Right ventricle myocardium inferior (tissue), 1 donor: ENCODE measurements around the gene ULBP2. TPM values are rescaled to one million over a fixed set of nuclear protein-coding genes. Genes with fewer than 3 reads are reported as not detected.
"Not testable (repeated sequence)": the region's sequence is repeated elsewhere in the genome, so short reads cannot be mapped to it uniquely, and the experiment has no call there.

Experiments
- ATAC-seq: fragments of 200-7000 bp; cut with Tn5 transposase; one replicate; pipeline ENCODE4 v1.9.1; 2020; ENCODE audit warnings: mild to moderate bottlenecking, moderate library complexity
- DNase-seq: peaks from one replicate; pipeline ENCODE4 v3.0.0; 2021; ENCODE audit errors: missing footprints
- intact Hi-C: fragments of 100-400 bp; cut with DNase I; formaldehyde crosslinking; loops from one replicate; pipeline ENCODE4 v1.11.0; 2022
- total RNA-seq: library from RNA; stranded (reverse); fragmentation: NEBNext Ultra II Directional; extraction: Animal tissue kit (Norgen Biotek cat#: 25700); gene quantifications from one replicate; pipeline ENCODE4 v1.2.1, GENCODE V29; 2021
- donor health status: DM: no; HTN: yes; CAD: no; lungs with severe emphysema.

ULBP2 gene
- total RNA-seq, 1 donor from 2014 or later, result 1.3 TPM

DNA sequence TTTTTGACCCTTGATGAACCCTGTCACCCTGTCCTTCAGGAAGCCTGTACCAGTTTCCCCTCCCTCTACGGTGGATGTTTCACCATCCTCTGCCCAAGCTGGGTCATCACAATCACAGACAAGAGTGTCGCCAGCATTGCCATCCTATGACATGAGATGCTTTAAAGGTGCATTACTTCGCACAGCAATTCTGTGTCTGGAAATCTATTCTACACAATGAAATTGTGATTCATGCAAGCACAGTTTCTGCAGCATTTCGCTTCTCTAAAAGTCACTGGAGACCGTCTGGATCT lies 2.5 kb upstream of the ULBP2 start:
- intact Hi-C loops, result loop anchor here (10.0 kb wide), 1 partner anchor 455 kb away; no protein-coding TSS in a partner anchor
- no peak for ATAC-seq
- no peak for DNase-seq

GRCh38 chr6:149939909-149940671 lies 1.7 kb upstream of the ULBP2 start:
- DNase-seq (no peak), ATAC-seq (no peak)
- intact Hi-C loops, result loop anchor here (10.0 kb wide), 1 partner anchor 455 kb away; no protein-coding TSS in a partner anchor

DNA sequence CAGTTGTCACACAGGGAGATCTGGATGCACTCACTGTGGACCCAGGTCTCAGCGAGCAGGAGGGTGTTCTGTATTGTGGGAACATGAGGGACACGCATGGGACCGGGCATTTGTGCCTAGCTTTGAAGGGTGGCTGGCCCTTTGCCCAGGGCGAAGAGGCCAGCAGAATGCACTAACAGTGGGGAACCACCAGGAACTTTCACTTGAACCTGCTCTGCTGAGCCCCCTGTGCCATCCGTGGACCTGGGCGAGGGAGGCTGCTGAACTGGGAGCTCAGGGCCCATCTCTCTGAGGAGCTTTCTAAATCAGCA lies 1.2 kb upstream of the ULBP2 start:
- DNase-seq (no peak), ATAC-seq (no peak)
- intact Hi-C loops, result no loop called here

DNA sequence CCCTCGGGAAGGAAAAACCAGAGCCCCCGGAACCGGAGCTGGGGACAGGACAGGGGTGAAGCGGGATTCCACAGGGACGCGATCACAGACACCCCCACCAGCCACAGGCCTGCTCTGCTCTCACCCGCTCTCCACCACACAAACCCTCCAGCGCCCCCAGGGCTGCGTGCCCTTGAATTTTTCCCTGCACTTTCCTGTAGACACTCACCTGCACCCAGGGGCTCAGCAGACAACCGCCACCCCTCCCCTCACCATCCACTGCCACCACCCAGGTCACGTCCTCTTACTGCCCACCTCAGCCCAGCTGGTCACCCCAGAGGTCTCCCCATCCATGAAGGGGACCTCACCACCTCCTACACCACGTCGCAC lies 631 bp downstream of the ULBP2 start:
- no peak for DNase-seq
- intact Hi-C loops, result no loop called here

GRCh38 chr6:149943321-149943720 lies 1.5 kb downstream of the ULBP2 start:
- ATAC-seq, DNase-seq, intact Hi-C loops: not testable (repeated sequence)

More for the DNA sequence above, 631 bp downstream of the ULBP2 start:
- ATAC-seq, result no peak

DNA sequence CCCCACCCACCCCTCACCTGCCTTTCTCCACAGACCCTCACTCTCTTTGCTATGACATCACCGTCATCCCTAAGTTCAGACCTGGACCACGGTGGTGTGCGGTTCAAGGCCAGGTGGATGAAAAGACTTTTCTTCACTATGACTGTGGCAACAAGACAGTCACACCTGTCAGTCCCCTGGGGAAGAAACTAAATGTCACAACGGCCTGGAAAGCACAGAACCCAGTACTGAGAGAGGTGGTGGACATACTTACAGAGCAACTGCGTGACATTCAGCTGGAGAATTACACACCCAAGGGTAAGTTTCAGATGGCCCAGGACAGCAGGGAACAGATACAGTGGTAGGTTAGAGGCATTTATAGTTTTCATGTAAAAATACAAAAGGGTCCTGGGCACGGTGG lies 3.5 kb downstream of the ULBP2 start:
- DNase-seq, ATAC-seq, intact Hi-C loops: not testable (repeated sequence)

GRCh38 chr6:149946631-149947030 lies 4.8 kb downstream of the ULBP2 start:
- intact Hi-C loops, ATAC-seq, DNase-seq: not testable (repeated sequence)

DNA sequence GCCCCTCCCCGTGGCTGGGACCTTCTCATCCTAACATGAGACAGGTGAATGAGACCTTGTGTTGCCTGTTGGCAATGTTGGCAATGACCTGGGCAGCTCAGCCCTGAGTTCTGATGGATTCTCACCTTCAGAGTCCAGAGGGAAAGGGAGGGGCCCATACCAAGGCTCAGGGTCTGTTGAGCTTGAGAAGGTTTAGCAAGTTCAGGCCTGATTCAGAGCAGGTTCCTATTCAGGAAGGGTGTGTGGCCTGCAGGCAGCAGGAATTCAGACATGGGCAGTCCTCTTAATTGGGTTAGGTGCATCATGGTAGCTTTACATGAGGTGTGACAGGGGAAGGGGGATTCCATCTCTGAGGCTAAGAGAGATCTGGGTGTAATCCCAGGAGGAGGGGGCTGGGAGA lies 5.7 kb downstream of the ULBP2 start:
- ATAC-seq, DNase-seq, intact Hi-C loops: not testable (repeated sequence)

GRCh38 chr6:149948011-149948410 lies 6.2 kb downstream of the ULBP2 start:
- ATAC-seq (no peak), DNase-seq (no peak)
- intact Hi-C loops, result no loop called here

GRCh38 chr6:149948616-149949015 lies 6.8 kb downstream of the ULBP2 start:
- ATAC-seq (no peak), DNase-seq (no peak)
- intact Hi-C loops, result no loop called here

DNA sequence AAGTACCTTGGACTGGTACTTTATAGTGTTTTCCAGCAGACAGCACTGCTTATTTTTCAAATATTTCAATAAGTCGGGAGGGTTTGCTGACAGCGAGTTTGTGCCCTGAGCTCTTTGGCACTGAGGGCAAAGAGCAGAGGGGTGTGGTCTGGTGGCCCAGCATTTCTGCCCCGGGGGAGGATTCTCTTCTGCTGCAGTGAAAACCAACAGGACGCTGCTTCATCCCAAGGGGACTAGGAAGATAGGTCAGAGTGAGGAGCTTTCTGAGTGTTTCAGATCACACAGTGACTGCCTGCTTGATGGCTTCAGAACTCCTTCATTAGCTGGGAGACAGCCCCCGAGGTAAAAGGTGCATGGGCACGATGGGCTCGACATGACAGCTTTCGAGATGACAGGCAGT lies 8.6 kb downstream of the ULBP2 start:
- DNase-seq, result no peak
- ATAC-seq, result no peak
- intact Hi-C loops, result no loop called here

- no peak for ATAC-seq
- intact Hi-C loops, result no loop called here
Observed at GRCh38 chr6:149951096-149951495, 9.3 kb downstream of the ULBP2 start.

DNA sequence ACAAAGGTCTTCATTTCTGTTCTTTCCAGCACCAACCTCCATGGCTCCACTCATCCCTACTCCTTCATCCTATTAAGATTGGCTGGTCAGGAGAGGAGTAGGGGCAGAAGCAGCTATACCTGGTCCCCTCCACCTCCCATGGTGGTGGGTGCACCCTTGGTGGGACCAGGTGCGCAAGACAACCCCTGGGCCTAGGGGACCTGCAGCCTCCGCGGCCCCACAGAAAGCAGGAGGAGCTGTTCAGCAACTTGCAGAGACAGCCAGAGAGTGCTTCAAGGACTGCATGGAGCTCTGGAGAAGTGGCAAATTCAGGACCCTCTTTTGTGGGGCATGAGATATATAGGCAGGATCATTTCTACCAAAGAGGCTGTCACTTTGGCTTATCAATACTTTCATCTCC lies 9.8 kb downstream of the ULBP2 start:
- no peak for ATAC-seq
- DNase-seq, result no peak
- intact Hi-C loops, result no loop called here

More at GRCh38 chr6:149951096-149951495, 9.3 kb downstream of the ULBP2 start:
- DNase-seq, result no peak

GRCh38 chr6:149953390-149953789 lies 11.6 kb downstream of the ULBP2 start:
- intact Hi-C loops, DNase-seq, ATAC-seq: not testable (repeated sequence)

GRCh38 chr6:149953934-149954327 lies 12.1 kb downstream of the ULBP2 start:
- DNase-seq, ATAC-seq, intact Hi-C loops: not testable (repeated sequence)

DNA sequence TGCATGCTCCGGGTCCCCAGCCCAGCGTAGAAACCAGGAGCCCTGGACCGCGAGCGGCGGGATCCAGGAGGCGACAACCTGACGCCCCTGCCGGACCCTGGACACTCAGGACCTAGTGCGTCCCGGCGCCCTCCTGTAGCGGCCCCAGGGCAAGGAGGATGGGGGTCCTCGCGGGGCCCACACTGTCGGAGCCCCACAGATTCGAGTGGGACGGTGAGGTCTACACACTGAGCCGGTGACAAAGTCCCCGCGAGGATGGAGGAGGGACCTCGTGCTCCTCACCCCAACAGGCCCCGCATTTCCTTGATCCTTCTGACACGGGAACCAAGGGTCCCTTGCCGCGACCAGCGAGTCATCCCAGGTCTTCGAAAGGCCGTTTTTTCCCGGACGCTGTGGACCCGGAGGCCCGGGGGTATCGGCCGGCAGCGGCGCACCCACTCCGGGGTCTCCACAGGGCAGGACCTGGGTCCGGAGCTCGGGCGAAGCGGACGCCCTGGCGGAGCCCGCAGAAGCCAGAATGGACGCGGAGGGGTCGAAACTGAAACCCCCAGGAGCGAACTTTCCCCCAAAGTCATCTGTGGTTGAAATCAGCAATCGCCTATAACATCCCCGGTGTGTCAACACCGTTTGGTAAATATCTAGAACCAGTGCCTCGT lies 12.6 kb downstream of the ULBP2 start:
- ATAC-seq, intact Hi-C loops, DNase-seq: not testable (repeated sequence)

- not testable (repeated sequence) for ATAC-seq
Observed at GRCh38 chr6:149954984-149955653, 13.3 kb downstream of the ULBP2 start.

GRCh38 chr6:149955654-149956317 lies 14.0 kb downstream of the ULBP2 start:
- intact Hi-C loops, ATAC-seq: not testable (repeated sequence)

More at GRCh38 chr6:149954984-149955653, 13.3 kb downstream of the ULBP2 start:
- intact Hi-C loops, DNase-seq: not testable (repeated sequence)

DNA sequence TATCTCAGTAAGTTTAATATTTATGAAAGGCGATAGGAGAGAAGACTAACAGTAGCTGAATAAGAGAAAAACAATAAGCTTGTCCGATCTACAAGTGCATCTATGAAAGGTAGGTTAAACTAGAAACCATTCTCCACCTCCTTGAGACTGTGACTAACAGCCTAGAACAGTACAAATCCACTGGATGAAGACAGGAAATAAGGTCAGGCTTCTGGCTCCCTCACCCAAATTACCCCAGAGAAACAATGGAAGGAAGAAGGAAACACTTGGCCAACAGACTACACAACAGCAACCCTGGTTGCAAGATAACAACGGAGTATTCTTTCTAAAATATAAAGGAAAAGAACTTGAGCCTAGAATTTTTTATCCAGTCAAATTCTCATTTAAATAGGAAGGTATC lies 16.3 kb downstream of the ULBP2 start:
- ATAC-seq, DNase-seq, intact Hi-C loops: not testable (repeated sequence)

More at GRCh38 chr6:149955654-149956317, 14.0 kb downstream of the ULBP2 start:
- DNase-seq, result not testable (repeated sequence)
